HG03139 (cell line): ENCODE measurements around the gene NPAS3.

Experiments used
- ATAC-seq: cut with Tn5 transposase; IDR thresholded peaks from one replicate; pipeline ENCODE4 v1.9.1; 2021; ENCODE audit not compliant: unreplicated experiment

Gene NPAS3

DNA sequence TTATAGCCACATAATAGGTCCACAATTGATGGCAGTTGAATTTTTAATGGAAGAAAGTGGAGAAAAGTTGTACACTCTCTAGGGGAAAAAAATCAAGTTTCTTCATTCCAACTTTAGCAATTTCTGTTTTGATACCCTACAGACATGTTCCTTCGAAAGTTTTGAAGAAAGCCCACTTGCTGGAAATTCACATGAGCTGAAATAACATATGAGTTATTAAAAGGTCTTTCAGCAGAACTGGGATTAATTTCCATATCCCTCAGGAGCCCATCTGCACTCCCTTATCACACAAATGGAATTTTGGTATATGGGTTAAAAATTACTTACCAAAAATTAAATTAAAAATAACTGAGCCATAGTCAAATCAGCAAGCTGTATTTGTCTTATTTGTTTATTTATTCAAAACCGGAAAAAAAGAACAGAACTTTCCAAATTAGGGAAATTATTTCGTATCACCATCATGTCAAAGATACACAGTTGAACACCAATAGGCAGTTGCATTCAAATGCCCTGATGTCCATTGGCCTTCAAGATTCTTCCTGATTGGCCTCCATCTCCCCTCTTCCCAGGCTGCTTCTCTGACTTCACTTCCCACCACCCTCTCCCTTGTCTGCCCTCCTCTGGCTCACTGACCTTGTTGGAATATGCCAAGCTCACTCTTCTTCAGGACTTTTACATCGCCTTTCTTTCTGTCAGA is 566.7 kb downstream of the NPAS3 start:
- ATAC-seq: no peak

DNA sequence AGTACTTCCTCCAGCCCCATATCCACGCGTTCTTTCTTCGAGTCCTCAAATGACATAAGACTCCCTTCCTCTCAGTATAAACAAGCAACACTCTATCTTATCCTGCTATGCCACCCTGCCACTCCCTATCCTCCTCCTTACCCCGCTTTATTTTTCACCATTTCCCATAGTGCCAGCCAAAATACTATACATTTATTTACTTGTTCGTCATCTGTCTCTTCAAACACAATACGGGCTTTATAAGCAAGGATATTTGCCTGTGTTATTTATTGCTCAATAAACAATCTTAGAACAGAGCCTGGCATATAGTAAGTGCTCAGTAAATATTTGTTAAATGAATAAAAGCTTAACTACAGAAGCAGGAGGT is 567.3 kb downstream of the NPAS3 start:
- ATAC-seq: no peak

DNA sequence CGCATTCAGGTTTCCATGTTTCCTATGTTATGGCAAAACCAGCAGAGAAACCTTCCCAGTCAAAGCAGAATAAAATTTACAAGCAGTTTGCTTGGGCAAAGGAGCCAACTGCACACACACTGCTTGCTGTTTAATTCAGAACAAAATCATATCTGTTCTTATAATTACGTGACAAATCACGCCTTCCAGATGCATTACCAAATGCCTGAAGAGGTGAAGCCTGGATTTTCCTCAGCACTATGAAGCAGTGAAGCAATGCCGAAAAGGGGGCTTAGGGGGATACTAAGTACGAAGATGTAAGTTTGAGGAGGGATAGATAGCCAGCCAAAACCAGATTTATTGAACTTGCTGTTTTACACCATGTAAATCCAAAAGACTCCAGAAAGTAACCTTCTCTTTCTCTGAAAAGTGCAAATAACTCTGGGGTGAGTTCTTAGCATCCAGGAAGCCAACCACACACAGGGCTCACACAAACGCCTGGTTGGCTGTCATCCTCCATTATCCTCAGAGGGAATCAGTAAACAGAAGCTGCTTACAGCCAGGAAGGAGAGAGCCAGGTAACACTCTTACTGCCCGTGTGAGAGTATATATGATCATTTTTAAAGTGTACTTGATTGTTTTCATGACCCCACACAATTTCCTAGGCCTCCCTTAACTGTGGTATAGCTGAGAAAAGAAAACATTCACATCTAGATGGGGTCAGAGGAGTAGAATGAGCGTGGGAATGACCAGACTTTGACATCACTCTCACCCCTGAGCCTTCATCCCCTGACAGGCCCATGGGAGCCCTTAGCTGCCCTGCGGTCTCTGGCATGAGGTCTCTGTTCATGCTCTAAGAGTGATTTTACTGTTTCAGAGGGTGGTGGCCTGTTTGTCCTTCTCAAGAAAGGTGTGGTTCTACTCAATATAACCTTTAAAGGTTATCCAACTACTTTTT is 569.7 kb downstream of the NPAS3 start:
- no peak for ATAC-seq

DNA sequence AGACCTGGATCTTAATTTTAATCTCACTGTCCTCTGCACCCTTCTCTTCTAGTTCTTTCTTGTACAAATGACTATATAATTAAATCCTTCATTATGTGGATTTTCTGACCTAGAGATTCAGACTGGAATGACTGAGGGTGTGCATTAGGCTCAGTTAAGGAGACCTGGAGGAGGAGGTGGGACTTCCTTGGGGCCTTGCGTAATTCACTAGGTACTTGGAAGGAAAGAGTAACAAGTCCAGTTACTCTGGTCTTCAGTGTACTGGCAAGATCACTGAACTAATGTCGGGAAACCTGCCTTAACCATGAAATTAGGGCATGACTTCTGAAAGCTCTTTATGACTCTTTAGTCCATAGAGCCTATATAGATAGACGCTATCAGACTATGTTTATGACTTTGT is 570.8 kb downstream of the NPAS3 start:
- no peak for ATAC-seq

DNA sequence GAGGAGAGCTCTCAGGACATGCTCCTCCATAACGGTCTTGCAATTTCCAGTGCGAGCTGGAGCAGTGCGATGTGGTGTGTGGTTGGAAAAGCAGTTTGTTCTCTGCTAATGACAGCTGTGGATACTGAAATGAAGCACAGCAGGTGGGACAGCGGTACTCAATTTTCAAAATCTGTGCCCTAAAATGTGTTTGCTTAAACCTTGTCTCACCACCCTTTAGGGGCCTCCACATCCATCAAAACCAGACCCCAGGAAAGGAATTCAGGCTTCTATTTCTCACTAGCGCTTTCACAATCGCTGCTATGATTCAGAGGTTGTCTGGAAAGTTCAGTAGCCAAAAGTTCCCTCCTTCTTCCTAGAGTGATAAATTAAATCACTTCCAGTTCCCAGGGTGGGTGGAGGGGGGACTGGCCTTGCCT is 571.4 kb downstream of the NPAS3 start:
- no peak for ATAC-seq

DNA sequence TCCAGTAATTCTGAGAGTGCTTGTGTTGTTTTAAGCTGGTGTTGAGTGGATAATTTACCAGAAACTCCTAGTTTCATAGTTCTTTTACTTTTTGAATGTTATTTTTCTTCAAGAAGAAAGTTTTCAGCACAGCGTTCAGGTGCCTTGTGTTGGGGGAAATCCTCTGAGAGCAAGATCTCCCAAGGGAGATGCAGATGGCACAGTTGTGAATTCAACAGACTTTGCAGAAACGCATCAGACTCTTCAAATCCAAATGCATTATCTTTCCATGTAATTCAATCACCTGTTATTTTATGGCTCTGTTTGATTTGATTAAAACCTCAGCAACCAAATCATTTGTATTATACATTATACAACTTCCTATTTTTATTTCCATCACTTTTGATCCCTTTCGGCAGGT is 572.3 kb downstream of the NPAS3 start:
- no peak for ATAC-seq

DNA sequence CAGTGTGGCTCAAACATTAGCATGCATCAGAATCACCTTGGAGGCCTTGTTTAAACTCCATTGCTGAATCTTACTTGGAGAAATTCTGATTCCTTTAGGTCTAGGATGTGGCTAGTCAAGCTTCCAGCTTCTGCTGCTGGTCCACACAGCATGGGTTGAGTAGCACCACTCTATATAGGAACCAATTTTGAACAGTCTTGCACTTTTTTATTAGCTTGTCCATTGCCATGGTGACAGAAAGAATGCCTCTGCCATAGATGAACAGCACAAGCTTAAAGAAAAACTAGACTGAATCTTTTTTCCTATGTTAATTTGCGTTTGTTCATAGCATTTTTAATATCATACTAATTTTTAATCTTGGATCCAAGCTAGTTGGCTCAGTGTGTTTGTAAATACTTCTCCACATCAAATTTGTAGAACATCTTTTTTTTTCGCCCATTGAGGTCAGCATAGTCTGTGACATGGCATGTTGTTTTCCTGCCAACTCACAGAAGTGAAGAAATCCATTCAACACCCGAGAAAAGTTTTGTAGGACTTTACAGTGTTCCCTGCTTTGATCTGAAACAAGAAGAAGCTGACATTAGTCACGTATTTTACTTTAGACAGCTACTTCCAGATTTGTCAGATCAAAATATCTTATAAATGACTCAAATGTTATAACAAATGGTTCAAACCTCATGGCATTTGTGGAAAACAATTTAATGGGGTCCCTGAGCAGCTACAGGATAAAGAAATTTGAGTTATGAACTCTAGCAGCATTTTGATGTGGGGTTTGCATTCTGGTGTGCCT is 573.4 kb downstream of the NPAS3 start:
- no peak for ATAC-seq

DNA sequence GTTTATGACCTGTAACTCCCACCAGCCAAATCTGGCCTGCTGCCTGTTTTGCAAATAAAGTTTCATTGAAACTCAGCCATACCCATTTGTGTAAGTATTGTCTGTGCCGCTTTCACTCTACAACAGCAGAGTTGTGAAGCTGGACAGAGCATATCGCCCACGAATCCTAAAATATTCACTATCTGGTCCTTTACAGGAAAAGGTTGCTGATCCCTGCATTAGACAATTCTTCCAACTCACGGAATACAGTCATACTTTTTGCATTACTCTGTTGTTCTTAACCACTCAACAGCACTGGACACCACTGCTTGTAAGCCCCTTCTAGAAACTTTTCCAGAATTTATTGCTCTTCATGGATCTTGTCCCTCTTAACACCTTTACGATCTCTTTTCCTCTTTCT is 576.8 kb downstream of the NPAS3 start:
- ATAC-seq: no peak

DNA sequence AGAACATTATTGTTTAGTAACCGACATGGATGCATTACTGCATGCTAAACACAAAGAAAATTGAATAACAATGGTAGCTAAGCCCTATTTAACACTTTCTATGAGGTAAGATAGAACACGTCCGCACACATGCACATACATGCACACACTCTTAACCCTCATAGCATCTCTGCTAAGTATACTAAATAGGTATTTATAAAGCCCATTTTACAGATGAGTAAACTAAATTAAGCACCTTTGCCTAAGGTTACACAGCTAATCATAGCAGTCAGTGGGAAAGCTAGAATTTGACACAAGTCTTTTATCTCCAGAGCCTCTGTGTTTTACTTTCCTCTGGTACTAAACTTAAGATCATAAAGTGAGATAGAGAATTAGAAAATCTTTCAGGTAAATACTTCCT is 577.2 kb downstream of the NPAS3 start:
- ATAC-seq: no peak

DNA sequence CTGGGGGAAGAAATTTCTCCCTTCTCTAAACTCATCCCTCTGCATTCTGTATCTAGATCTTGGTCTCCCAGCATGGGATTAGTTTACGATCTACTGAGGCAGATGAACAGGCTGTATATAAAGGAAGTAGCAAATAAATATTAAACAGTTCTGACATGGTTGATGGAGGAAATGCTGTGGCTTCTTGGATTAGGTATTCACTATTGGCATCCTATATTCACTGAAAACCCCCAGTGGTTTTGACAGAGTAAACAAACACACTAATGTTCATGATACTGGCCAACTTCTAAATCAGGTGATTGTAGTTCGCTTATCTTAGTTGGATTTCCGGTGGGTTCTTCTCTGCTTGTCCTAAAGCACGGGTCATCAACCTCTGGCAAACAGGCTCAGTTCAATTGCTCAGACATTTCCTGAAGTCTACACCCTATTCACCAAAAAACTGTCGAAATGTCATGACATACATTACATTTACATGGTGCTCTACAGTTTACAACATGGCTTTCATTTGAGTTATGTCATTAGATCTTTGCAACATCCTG is 578.3 kb downstream of the NPAS3 start:
- no peak for ATAC-seq

DNA sequence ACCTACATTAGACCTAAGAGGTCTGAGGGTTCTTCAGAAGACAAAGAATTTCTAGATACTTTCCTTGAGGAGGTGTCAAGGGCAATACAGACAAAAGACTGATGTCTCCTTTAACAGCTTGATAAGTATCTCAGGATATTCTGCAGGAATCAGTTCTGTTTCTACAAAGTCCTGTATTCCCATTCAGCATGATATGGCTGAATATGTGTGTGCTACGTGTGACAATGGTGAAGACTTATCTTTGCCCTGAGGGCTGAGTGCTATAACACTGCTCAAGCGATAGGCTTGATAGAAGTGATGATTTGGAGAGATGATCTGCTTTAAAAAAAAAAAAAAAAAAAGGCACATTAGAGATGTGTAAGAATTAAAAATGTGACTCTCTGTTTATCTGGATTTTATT is 582.5 kb downstream of the NPAS3 start:
- ATAC-seq: no peak

DNA sequence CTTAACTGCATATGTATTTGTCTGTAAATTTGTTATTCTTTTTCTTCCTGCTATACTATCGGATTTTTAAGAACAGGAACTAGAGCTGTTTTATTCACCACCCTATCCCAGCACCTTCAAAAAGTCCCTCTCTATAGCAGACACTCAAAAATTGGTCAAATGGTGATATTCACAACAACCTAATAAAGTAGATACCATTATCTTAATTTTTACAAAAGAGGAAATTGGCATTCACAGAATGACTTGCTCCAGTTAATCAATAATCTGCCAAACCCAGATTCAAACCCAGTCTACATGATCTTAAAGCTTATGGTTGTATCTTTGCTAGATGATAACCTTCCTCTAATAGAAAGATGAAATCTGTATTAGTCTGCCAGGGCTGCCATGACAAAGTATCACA is 585.6 kb downstream of the NPAS3 start:
- peak; percentile 60 for ATAC-seq

DNA sequence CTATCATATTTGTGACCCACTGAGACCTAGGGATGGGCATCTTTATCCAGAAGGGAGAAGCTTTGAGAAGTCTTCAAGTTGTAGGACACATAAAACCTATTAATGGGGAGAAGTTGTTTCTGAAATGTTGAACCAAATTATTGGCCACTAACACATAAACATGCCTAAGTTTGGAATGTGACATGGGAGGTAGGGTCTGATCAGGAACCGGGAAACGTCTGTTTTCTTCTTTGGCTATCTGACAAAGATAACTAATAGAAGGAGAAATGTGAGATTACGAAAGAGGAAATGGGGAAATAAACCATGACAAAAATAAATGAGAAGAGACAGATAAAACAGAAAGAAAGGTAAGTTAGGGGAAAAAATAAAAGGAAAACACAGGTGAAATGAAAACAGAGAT is 586.9 kb downstream of the NPAS3 start:
- ATAC-seq: no peak

DNA sequence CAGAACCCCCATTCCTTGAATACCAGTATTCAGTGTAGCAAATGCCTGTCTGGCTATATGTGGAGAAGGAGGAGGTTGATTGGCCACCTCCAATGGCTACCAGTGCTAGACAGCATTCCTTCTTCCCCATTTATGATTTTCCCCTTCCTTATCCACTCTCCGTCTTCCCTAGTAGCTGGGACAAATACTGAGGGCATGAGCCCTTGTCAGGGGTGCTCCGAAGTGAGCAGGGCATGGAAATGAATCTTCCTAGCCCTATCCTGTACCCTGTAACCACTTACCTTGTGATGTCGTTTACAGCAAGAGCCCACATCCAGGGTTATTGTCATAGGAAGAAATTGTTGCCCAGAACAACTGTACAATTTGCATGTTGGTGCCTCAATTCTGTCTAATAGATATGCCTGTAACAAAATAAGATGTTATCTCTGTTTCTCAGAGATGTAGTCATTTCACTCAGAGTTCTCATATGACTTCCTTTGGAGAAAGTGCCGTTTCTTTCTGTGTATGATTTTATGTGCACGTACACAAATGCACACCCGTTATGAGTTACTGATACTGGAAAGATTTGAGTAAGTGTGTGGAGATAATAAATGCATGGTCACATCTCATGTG is 588.5 kb downstream of the NPAS3 start:
- no peak for ATAC-seq

DNA sequence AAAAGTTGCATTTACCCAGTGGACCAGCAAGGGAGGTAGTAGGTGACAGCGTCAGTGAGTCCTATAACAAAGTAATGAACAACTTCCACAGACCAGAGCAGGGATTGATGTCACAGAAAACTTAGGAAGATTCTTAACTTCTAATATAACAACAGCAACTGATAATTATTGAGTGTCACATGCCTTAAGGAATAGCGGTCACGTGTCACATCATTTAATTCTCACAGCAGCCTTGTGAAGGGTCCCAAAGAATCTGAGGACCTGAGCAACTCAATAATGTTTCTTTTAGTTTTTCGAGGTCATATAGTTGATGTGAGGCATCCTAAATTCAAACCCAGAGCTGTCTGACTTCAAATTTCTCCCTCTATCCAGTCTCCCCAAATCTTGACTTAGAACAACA is 590.0 kb downstream of the NPAS3 start:
- ATAC-seq: no peak

DNA sequence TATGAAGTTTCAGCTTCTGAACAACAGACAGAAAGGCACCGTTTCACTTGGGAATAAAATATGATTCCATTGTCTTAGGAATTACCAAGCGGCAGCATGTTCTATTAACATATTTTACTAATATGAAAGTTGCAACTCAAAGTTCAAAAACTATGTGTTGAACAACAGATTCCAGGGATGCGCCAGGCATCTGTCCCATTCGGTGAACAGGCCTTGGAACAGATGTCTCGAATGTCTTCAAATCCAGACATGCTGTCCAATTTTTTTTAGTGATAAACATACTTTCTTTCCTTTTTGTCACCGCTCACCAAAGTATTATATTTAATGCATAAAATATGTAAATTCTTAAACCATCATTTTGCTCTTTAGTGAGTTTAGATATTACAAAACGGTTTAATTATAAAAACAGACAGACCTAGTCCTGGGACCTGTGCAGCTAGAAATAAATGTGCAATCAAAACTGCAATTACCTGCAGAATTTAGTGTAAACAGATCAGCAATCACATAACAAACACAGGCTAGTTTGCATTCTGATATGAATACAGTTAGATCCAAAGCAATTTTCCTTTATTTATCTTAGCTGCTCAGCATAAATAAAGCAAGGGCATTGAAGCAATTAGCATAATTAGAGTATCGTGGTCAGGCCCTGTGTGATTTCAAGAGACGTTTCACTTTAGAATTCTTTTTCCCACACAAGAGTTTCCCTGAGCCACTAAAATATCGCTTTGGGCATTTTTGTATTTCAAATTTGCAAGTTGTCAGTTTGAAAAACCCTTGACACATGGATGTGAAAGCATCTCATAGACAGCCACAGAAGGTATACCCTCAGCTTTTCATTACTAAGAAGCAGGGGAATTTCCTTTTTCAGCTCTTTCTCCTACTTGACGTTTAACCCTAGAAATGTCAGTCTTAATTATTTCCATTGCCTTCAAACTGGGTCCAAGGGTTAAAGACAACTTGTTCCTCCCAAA is 591.4 kb downstream of the NPAS3 start:
- no peak for ATAC-seq

DNA sequence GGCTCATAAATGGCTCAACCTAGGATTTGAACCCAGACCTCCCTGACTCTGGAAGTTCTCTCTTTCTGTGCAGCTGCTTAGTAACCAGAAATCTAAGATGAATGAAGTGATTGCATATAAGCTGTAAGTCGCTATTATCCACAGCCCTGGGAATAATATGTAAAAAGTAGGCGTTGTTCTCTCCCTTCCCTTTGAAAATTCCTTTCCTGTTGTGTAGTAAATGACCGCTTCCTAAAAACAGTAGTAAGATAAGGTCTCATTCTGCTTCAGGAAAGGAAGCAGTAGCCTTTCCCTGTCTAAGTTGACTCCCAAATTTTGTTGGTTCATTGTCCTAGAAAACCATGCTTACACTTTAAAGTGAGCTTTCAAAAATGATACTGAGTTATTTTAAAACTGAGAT is 593.9 kb downstream of the NPAS3 start:
- no peak for ATAC-seq

DNA sequence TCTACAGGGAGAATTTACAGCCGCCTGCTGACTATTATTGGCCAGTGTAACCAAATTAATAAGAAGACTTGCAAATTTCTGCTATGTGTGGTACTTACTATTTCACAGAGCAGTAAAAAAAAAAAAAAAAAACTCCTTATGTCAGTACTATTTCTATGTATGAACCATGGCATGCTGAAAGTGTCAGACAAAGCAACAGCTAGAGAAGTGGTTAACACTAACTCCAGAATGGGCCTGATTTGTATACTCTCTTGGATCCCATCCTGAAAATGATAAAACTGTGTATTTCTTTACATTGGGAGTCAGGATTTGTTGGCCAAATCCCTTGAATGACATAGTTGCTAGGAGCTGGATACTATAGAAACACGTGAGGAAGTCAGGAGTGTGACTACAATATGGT is 595.4 kb downstream of the NPAS3 start:
- no peak for ATAC-seq

DNA sequence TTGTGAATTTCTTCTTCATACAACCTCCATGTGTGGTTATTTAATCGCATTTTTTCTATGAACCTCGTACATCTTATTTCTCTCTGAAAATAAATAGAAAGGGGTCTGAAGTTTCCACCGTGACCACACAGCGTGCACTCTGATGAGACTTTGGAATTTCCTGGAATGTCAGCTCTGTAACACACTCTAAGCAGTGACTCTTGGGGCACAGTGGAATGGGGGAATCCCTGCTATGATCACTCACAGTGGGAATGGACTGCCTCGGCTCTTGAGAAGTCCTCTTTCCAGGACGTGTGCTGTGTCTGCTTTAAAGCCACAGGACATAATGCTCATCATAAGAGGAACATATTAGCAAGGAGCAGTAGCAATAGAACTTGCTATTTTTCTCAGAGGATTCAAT is 596.0 kb downstream of the NPAS3 start:
- no peak for ATAC-seq

DNA sequence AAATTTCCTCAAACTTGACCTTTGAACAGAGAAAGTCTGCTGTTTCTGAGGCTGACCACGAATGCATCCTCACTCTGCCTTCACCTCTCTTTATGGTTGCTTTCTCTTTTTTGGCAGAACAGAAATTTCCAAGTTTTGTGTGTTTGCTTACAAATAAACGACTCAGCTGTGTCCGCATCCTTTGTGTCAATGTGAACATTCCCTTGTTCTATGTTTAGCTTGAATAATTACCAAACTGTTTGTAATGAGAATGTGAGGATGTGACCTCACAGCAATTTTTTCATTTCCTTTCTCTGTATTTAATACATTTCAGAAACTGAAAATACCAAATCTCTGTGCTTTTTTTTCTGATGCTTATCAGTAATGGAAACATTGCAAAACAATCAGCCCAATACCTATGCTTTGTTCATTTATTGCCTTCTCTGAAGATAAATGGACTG is 601.3 kb downstream of the NPAS3 start:
- ATAC-seq: no peak
